Fibroblast of mammary gland (primary cell): Measurements from ENCODE around the gene CREB3L4.

Source experiments
- DNase-seq: peaks from one replicate; pipeline ENCODE4 v3.0.0-alpha.2; 2010; ENCODE audit warnings: low read depth
- H3K4me3 ChIP-seq: 2 replicates; pipeline ENCODE4 v1.5.1; 2011; ENCODE audit warnings: low read depth, mild to moderate bottlenecking, low read length, moderate library complexity; ENCODE audit not compliant: control insufficient read depth
- CTCF ChIP-seq: conservative IDR thresholded peaks from 2 replicates; pipeline ENCODE4 v1.5.1; 2011; ENCODE audit warnings: low read depth, low read length, inconsistent platforms; ENCODE audit not compliant: control insufficient read depth, insufficient read depth

Gene CREB3L4

GRCh38 chr1:154019940-154020339, 52.2 kb downstream of the CREB3L4 start:
- no peak overlapping the region for H3K4me3 ChIP-seq
- no peak for DNase-seq
- TF ChIP-seq CTCF = no peak
